Measurements from ENCODE around the gene IL15RA.
"Not testable (repeated sequence)": the region's sequence is repeated elsewhere in the genome, so short reads cannot be mapped to it uniquely, and the experiment has no call there.

The IL15RA gene

GRCh38 chr10:5927306-5927705 is 50.0 kb downstream of the IL15RA start:
- no peak for DNase-seq (ENCODE audit: low read depth)

DNA sequence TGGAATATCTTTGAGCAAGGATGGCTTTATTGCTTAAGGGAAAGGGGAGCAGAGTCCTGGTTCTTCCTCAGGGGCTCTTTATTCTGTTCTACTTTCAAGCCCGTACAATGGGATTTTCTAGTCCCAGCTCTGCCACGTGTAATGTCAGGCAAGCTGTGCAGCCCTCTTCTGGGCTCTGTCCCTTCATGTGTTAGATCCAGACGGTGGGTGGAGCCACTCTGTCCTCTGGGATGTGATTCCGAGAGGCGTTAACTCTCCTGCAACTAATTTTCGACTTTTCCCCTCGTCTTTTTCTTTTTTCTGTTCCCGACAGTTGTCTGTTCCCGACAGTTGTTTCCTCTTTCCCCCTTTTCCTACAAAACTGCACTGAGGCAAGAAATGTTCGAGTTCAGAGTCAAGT is 52.5 kb downstream of the IL15RA start:
- DNase-seq (ENCODE audit: low read depth) = no peak

GRCh38 chr10:5921746-5922145 is 55.6 kb downstream of the IL15RA start:
- no peak for DNase-seq (ENCODE audit: low read depth)

- DNase-seq (ENCODE audit: low read depth) = no peak
These were observed 57.8 kb downstream of the IL15RA start for GRCh38 chr10:5919568-5919967.

GRCh38 chr10:5918763-5919162 is 58.6 kb downstream of the IL15RA start:
- DNase-seq (ENCODE audit: low read depth) = no peak

GRCh38 chr10:5917305-5917704 is 60.0 kb downstream of the IL15RA start:
- DNase-seq (ENCODE audit: low read depth) = no peak

GRCh38 chr10:5915451-5915850 is 61.9 kb downstream of the IL15RA start:
- no peak for DNase-seq (ENCODE audit: low read depth)

GRCh38 chr10:5913736-5914135 is 63.6 kb downstream of the IL15RA start:
- no peak for DNase-seq (ENCODE audit: low read depth)

GRCh38 chr10:5911670-5912069 is 65.7 kb downstream of the IL15RA start:
- no peak for DNase-seq (ENCODE audit: low read depth)

DNA sequence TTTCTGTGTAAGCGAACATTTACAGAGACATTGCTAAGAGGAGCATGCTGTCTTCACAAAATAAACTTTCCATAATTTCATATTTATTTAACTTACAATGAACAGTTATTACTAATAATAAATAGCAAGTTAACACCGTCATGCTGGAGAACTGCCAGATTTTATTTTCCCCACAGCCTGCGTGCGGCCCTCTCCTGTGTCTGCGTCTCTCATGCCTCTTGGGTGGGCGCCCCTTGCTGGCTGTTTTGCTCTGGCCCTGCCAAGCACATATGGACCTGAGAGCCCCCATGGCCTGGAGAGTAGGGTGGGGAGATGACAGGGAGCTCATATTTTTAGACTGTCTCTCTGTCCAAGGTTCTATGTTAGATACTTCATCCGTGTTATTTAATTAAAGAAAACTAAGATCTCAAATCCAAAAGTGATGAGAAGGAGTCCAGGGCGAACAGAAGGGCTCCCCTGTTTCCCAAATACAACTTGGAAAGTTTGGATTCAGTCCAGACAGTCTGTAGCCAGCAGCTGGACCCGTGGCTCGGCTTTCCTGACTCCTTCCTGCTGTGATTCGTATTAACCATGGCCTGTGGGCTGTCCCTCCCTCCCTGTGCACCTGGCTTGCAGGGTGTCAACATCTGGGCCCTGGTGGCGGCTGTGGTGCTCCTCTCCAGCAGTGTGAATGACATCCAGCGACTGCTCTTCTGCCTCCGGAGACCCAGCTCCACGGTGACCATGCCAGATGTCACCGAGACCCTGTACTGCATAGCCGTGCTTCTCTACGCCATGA is 66.8 kb downstream of the IL15RA start:
- DNase-seq (ENCODE audit: low read depth) = no peak

DNA sequence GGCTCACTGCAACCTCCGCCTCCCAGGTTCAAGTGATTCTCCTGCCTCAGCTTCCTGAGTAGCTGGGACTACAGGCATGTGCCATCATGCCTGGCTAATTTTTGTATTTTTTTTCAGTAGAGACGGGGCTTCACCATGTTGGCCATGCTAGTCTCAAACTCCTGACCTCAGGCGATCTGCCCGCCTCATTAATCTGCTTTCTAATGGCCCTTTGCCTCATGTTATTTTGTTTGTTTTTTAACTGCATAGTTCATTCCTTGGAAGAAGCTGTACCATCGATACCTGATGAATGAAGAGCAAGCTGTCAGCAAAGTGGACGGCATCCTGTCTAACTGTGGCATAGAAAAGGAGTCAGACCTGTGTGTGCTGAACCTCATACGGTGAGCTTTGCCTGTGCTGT is 68.7 kb downstream of the IL15RA start:
- not testable (repeated sequence) for DNase-seq (ENCODE audit: low read depth)

- no peak for DNase-seq (ENCODE audit: low read depth)
These were observed 70.7 kb downstream of the IL15RA start for GRCh38 chr10:5906651-5907050.

- DNase-seq (ENCODE audit: low read depth) = no peak
These were observed 71.4 kb downstream of the IL15RA start for GRCh38 chr10:5905854-5906507.

GRCh38 chr10:5904227-5904626 is 73.1 kb downstream of the IL15RA start:
- DNase-seq (ENCODE audit: low read depth) = no peak

DNA sequence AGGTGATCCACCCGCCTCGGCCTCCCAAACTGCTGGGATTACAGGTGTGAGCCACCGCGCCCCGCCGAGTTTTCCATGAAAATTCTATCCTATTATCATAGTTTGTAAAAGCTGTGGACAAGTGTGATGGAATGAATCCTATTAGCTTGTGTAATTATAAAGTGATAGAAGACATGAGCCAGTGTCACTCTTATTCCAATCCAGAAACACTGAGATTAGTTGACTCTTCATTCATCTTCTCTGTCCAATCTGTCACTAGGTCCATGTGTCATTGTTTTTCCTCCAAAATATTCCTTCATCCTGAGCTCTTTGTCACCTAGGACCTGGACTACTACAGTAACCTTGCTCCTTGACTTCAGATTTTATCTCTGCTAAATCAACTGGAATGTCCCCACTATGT is 73.8 kb downstream of the IL15RA start:
- DNase-seq (ENCODE audit: low read depth) = no peak

GRCh38 chr10:5902511-5903274 is 74.7 kb downstream of the IL15RA start:
- no peak for DNase-seq (ENCODE audit: low read depth)

All from HS-27A (cell line).